ENCODE measurements around the gene NPAS2.
A peak's percentile ranks its signal among the peaks of the same experiment; 100 is the strongest.

NPAS2 gene

GRCh38 chr2:100819370-100820272 is at the start of gene NPAS2:
NPAS2 (plus strand) TSS chr2:100820139; CDS start chr2:100904755, 84,616 bp downstream.
- DNase-seq (ENCODE audit: low spot score): peak; percentile 71

- no peak for DNase-seq (ENCODE audit: low spot score)
Measured at GRCh38 chr2:100771125-100771524, 48.8 kb upstream of the NPAS2 start.

GRCh38 chr2:100773538-100773937 is 46.4 kb upstream of the NPAS2 start:
- DNase-seq (ENCODE audit: low spot score): no peak

- DNase-seq (ENCODE audit: low spot score): no peak
Measured at GRCh38 chr2:100776445-100776844, 43.5 kb upstream of the NPAS2 start.

GRCh38 chr2:100778637-100779450 is 41.1 kb upstream of the NPAS2 start:
- DNase-seq (ENCODE audit: low spot score): no peak

GRCh38 chr2:100779908-100780202 is 40.1 kb upstream of the NPAS2 start:
- DNase-seq (ENCODE audit: low spot score): no peak

GRCh38 chr2:100780203-100781008 is 39.5 kb upstream of the NPAS2 start:
- DNase-seq (ENCODE audit: low spot score): no peak

- DNase-seq (ENCODE audit: low spot score): no peak
Measured at GRCh38 chr2:100781009-100781325, 39.0 kb upstream of the NPAS2 start.

GRCh38 chr2:100781523-100782379 is 38.2 kb upstream of the NPAS2 start:
- DNase-seq (ENCODE audit: low spot score): no peak

GRCh38 chr2:100782380-100782878 is 37.5 kb upstream of the NPAS2 start:
- no peak for DNase-seq (ENCODE audit: low spot score)

- DNase-seq (ENCODE audit: low spot score): no peak
Measured at GRCh38 chr2:100783987-100784386, 36.0 kb upstream of the NPAS2 start.

- DNase-seq (ENCODE audit: low spot score): no peak
Measured at GRCh38 chr2:100784681-100785080, 35.3 kb upstream of the NPAS2 start.

- no peak for DNase-seq (ENCODE audit: low spot score)
Measured at GRCh38 chr2:100785626-100786296, 34.2 kb upstream of the NPAS2 start.

GRCh38 chr2:100786297-100786658 is 33.7 kb upstream of the NPAS2 start:
- no peak for DNase-seq (ENCODE audit: low spot score)

- DNase-seq (ENCODE audit: low spot score): no peak
Measured at GRCh38 chr2:100786985-100787384, 33.0 kb upstream of the NPAS2 start.

- DNase-seq (ENCODE audit: low spot score): no peak
Measured at GRCh38 chr2:100789361-100789760, 30.6 kb upstream of the NPAS2 start.

- DNase-seq (ENCODE audit: low spot score): no peak
Measured at GRCh38 chr2:100791294-100791935, 28.5 kb upstream of the NPAS2 start.

GRCh38 chr2:100791936-100792308 is 28.0 kb upstream of the NPAS2 start:
- DNase-seq (ENCODE audit: low spot score): no peak

- DNase-seq (ENCODE audit: low spot score): no peak
Measured at GRCh38 chr2:100793220-100793619, 26.7 kb upstream of the NPAS2 start.

GRCh38 chr2:100793982-100794381 is 26.0 kb upstream of the NPAS2 start:
- DNase-seq (ENCODE audit: low spot score): no peak
